GM19372 (cell line): ENCODE data around the gene WLS.
"Not testable (repeated sequence)": the region's sequence is repeated elsewhere in the genome, so short reads cannot be mapped to it uniquely, and the experiment has no call there.

ENCODE experiments used
- ATAC-seq: cut with Tn5 transposase; IDR thresholded peaks from one replicate; pipeline ENCODE4 v1.9.1; 2021; ENCODE audit warnings: mild to moderate bottlenecking, low read depth, moderate library complexity; ENCODE audit not compliant: unreplicated experiment

Gene WLS

DNA sequence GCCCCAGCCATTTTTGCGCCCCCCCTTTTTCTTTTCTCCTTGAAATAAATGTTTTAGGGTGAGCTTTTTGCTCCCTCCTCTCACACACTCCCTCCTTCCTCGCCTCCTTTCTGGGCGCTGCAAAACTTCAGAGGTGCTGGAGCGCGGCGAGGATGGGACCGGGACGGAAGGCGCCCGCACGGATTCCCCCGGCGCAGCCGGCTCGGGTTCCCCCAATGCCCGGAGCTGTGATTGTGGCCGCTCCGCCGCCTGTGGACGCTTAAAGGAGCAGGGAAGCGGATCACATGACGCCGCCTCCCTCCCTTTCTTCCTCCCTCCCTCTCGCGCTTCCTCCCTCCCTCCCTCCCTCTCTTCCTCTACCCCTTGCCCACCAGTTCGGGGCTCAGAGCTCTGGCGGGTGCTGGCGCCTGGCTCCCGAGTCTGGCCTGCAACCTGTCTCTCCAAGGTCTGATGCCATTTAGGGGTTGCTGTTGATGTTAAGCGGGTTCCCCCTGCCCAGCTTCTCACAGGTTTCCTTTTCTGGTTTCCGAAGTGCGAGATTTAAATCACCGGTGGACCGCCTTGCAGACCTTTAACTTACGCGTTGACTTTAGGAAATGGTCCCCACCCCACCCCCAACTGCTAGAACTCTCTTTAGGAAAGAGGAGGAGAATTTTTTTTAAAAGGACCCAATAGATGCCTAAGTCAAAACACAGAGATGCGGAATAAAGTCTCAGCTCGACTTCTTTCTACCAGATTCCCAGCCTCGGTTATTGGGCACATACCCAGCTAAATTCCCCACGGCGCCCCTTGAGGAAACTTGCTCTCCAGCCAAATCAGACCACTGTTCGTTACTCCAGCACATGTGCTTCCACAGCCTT is at the start of gene WLS:
TSS of gene WLS (minus strand) at position 235 of the 860 bp plus-strand sequence. CDS start at position 11, 224 bp downstream.
- no peak for ATAC-seq

DNA sequence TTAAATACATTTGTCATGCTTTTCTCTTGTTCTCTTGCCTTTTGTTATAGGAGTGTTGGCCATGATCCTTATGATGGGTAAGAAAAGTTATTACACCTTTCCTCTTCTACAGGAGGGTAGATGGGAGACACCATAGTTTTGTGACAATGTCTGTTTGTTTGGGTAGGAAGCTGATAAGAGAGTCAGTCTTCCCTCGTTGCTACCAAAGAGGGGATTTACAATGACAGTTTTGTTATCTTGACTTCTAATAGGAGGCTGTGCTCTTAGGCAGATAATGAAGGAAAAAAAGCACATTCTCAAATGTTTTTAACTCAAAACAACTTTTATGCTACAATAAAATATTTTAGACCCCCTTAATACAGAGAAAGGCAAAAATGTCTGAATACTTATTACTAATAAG is 48.0 kb upstream of the WLS start:
- ATAC-seq: no peak

DNA sequence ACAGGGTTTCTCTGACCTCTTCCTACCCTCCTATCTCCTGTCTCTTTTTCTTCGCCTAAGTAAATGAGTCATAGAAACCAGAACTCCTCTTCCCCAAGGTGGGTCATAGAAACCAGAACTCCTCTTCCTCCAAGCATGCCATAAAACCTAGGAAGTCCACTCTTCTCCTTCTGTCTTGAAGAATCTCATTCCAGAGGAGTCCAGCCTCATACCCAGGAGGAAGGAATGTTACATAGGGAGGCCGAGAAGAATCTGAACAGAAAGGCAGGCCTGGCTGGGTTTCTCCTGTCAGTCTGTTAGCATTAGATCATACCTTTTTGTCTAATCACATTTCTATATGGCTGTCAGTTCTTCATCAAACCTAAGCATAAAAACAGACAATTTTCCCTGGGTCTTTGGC is 47.5 kb upstream of the WLS start:
- ATAC-seq: no peak

DNA sequence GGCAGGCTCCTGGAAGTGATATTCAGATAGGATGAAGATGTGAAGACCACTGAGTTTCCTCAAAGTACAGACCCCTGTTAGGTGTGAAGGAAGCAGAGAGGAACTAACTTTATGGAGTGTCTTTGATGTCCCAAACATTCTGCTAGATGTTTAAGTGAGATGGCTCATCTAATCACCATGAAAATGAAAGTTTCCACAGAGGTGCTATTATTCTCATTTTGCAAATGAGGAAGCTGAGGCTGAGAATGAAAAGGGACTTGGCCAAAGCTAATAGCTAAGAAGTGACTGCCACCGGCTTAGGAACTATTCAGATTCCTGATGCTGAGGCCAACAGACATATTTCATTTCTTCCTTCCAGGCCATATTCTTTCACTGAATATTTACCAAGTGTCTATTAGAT is 45.9 kb upstream of the WLS start:
- ATAC-seq: peak; percentile 57

DNA sequence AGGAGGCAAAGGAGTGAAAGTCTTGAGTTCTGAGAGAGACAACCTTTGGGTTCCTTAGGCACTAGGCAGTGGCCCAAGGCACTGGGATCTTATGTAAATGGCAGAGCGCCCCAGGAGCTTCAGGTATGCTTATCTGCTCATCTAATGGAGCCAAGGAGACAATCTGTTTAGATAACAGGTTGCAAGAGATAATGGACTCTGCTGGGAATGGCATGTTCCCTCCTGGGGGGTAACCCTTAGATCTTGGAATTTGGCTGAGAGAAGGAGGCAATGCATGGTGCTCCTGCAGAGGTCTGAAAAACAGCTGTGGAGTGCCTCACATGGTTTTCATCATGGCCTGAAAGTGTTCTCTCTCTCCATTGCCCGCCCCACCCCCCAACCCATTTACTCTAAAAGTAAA is 44.1 kb upstream of the WLS start:
- ATAC-seq: no peak

DNA sequence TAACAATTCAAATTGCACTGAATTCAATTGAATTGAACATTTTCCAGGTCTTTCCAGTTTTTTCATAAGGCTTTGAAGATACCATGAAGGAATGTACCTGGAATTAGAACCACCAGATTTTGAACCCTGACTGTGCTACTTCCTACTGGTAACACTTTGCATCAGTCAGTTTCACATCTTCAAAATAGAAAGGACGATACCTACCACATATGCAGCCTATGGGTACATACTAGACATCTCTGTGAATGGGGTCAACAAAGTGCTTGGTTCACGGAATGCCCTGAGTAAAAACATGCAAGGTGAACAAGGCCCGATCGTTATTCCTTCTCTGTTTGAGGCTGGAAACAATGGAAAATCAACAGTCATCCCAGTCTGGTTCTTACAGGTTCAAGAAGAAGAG is 41.2 kb upstream of the WLS start:
- no peak for ATAC-seq

- ATAC-seq: no peak
Observed at GRCh38 chr1:68271596-68271995, 39.3 kb upstream of the WLS start.

GRCh38 chr1:68270951-68271350 is 38.6 kb upstream of the WLS start:
- no peak for ATAC-seq

GRCh38 chr1:68269637-68270430 is 37.5 kb upstream of the WLS start:
- ATAC-seq: no peak

- ATAC-seq: no peak
Observed at GRCh38 chr1:68268896-68269483, 36.7 kb upstream of the WLS start.

GRCh38 chr1:68256824-68257223 is 24.5 kb upstream of the WLS start:
- ATAC-seq: not testable (repeated sequence)

DNA sequence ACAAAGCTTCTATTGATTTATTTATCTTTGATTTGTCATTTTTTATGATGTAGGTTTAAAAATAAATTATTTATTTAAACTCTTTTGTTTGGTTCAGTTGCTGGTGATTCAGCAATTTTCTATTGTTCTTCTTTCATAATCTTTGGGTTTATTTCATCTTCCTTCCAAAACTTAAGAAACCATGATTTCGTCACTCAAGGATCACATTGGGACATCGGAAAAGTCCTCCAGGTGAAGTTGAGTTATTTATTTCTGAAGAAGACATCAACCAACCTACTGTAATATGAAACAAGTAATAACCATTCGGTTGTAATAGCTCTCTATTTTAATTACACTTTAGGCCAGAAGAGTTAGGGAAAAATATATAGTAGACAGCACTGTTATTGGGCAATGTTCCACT is 23.0 kb upstream of the WLS start:
- no peak for ATAC-seq

DNA sequence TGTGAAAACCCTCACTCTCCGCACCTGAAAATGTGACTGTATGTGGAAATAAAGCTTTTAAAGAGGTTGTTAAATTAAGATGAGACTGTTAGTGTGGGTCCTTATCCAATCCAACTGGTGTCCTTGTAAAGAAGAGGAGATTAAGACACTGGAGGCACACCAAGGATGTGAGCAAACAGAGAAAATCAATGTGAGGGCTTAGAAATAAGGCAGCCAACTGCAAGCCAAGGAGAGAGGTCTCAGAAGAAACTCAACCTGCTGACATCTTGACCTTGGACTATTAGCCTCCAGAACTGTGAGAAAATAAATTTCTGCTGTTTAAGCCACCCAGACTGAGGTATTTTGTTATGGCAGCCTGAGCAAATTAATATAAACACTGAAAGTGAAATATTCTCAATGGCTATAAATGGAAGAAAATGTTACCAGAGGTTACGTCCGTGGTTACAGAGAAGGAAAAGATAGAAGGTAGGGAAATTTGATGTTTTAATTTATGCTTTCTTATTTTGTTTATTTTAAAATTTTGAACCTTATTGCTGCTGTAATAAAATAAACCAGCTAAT is 22.4 kb upstream of the WLS start:
- no peak for ATAC-seq

DNA sequence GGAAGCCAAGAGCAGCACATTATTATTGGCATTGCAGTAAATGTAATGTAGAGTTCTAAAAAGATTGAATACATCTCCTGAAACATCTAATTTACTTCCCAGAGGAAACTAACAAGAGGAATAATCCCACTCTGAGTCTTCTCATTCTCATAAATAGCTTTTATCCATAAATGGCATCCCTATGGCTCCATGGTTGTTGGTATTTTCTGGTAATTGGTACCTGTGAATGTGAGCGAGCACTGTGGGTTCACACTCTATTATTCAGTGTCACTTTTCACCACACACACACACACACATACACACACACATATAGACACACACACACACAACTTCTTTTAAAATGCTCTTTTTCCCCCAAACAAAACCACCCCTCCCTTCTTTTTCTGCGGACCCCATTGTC is 4.7 kb upstream of the WLS start:
- no peak for ATAC-seq

DNA sequence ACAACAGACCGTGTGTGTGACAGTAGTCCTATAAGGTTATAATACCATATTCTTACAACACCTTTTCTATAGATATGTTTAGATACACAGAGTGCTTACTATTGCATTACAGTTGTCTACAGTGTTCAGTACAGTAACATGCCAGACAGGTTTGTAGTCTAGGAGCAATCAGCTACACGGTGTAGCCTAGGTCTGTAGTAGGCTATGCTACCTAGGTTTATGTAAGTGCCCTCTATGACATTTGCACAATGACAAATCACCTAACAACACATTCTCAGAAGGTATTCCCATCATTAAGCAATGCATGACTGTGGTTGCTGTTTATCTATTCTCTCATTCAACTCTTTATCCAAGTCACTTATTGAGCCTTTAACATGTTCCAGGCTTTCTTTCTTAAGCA is 1.8 kb upstream of the WLS start:
- ATAC-seq: no peak

DNA sequence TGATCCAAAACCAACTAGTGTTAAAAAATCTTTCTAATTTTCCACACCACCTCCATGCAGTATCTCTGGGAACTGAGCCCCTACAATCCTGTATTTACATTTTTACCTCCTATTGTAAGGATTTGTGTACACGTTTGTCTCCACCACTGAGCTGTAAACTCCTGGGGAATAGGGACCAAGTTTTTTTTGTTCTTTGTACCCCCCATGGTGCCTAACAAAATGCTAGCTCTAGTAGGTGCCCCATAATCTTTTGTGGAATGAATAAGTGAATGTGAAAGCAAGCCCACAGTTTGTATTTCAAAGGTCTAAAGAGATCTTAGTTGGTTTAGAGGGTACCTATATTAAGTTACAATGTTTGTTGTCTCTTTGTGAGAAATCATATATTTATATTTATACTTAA is 879 bp upstream of the WLS start:
- no peak for ATAC-seq

- peak; percentile 9 for ATAC-seq
Observed at GRCh38 chr1:68231627-68232288, 565 bp downstream of the WLS start.

DNA sequence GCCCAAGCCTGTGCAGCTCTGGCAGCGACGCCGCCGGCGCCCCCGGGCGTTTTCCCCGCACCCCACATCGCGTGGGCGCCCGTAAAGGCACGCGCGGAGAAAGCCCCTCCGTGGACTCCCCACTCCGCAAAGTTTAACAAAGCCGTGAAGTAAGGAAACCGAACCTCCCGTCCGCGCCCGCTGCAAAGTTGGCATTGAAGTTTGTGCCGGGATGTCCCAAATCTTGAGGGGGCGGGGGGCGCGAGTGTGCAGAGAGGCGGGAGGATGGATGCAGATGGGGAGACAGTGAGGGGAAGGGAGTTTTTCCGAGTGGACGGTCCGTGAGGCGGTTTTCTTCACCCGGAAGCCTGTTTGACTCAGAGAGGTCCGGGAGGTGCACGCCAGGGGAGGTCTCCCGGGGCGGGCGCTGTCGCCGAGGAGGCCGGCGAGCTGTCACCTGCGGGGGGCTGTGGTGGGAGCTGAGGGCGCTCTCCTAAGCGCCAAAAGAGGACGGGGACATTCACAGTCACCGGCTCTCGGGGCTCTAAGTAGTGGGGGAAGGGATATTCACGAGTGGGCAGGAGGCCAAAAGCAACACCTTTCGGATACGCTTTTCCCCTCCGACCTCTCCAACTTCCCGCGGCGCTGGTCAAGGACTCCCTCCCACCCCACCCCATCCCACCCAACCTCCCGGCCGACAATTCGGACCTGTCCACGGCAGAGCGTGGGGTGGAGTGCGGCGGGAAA is 1.3 kb downstream of the WLS start:
- peak; percentile 50 for ATAC-seq

GRCh38 chr1:68230484-68230802 is 1.9 kb downstream of the WLS start:
- no peak for ATAC-seq
